NCI-H1417 treated with DMSO at 0.1 percent for 48 hours (cell line): Measurements from ENCODE around the gene TRMT6.

ENCODE experiments used
- DNase-seq: peaks from one replicate; lab custom pipeline; 2025; lab: John Stamatoyannopoulos, UW

The TRMT6 gene

DNA sequence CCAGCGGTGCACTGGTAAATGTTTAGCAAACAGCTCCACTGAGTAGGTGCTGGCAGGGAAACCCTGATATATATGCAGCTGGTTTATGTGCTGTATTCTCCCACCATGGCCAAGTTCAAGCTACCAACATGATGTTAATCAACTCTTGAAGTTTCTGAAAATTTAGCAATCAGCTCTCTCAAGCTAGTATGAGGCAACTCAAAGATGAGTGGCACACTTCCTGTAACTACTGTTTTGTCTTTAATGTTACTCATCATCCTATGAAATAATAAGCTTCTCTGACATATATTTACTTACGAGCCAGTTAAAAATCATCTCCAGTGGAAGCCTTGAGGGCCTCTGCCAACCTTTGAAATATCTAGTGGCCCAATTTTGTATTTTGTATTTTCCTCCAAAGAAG is 54.7 kb downstream of the TRMT6 start:
- DNase-seq = no peak

DNA sequence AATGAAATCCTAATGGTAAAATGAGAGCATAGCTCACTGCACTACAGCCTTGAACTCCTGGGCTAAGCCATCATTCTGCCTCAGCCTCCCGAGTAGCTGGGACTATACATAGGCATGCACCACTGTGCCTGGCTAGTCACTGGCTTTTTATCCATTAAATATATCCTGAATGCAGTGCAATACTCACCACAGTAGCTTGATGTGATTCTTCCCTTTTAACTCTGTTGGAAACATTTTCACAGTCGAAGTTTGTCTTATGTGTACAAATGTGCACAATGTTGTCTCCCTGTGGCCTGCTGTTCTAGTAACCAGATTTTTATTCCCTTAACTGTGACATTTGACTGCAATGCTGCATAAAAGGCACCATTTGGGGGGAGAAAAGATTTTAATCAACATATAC is 56.7 kb downstream of the TRMT6 start:
- DNase-seq = no peak

DNA sequence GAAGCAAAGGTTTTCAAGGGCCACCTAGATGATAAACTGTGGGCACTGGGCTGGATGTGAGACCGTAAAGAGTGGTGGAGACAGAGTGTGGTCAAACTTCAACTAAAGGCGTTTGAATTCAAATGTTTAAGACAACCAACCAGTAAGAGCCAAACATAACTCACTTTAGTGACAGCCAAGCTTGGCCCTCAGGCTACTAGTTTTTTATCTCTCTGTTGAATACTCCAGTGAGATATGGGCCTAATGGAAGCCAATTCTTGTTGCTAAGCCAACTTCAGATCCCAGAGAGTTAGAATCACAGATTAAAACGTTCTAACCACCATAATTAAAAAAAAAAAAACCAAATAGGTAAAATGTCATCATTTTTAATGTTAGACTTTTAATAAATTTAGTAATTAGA is 57.3 kb downstream of the TRMT6 start:
- no peak for DNase-seq

DNA sequence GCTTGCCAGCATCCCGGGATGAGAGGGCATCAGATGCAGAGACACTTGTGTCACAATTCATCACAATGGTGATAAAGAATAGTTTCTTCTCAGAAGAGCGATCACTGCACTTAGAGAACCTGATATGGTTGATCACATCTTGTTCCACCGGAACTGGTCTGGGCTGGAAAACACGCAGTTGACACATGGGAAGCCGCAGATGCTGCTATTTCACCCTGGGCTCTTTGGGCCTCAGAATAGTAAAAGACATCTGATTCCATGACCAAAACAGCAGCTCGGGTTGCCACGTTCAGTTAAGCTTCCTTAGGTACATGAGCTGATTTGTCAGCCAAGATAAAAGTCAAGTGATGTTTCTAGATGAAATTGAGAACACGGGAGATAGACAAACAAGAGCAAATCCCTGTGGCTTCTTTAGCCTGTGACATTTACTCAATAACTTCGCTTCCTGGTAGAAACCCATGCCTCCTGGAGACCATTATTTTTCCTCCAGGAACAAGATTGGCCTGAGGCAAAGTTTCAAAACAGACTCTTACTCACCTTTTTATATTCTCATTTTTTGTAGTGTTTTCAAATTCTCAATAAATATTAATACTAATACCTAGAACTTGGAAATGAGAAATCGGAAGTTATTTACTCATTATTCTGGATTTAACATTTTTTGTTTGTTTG is 59.4 kb downstream of the TRMT6 start:
- no peak for DNase-seq

DNA sequence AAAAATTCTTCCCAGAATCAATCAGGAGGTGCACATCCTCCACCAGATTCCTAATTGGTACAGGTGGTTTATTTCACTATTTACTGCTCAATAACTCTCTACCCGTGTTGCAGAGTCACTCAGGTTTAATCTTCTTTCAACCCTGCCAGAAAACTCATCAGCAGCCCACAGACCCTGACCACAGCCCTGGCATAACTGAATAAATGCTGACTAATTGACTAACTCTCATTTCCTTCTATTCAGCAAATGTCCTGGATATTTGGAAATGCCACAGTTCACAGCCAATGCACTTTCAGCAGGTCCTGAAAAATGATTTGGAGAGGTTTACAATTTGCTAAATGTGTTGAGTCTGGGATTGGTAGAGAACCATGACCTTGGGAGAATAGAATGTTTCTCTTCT is 62.3 kb downstream of the TRMT6 start:
- DNase-seq = no peak

DNA sequence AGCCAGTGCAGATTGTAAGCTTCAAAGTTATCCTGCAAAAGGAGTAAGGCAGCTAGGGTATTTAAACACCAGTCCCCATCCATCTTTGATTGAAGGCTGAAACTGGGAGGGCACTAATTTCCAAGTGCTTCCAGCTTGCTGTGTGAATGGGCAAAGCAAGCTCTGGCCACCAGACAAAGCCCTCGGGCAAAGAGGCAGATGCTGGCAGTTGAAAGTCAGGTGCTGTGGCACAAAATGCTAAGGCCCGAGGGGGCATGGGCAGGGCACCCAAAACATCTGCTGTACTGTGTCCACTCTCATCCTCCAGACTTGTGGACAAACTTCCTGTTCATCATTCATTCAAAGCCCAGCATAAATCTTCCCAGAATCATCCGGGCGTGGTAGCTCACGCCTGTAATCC is 62.9 kb downstream of the TRMT6 start:
- DNase-seq = no peak
